ENCODE results near the gene RASGRP4. TPM values are rescaled to one million over a fixed set of nuclear protein-coding genes. Genes with fewer than 3 reads are reported as not detected.
"Not testable (repeated sequence)": the region's sequence is repeated elsewhere in the genome, so short reads cannot be mapped to it uniquely, and the experiment has no call there.

RASGRP4 gene
- total RNA-seq, 1 donor from 2014 or later, result 8.1 TPM

GRCh38 chr19:38417544-38418506 is 8.2 kb downstream of the RASGRP4 start:
- Mint-ChIP-seq H3K4me1 (ENCODE audit: unreplicated experiment) (peaks cover 14% of the 10 kb centered on the region), H3K9me3 (ENCODE audit: unreplicated experiment) (no peaks in the 10 kb centered on the region), H3K36me3 (ENCODE audit: low read depth, unreplicated experiment) (peaks cover 4% of the 10 kb centered on the region), H3K27ac (ENCODE audit: unreplicated experiment) (no peak overlapping the region), H3K4me3 (ENCODE audit: unreplicated experiment) (peak overlapping the region; percentile 82), H3K27me3 (ENCODE audit: unreplicated experiment) (peaks cover 9% of the 10 kb centered on the region)
- peak; percentile 52 for DNase-seq (ENCODE audit: low spot score)
- TF ChIP-seq CTCF (IDR thresholded peaks at IDR 0.05; ENCODE audit: unreplicated experiment), result no peak

- TF ChIP-seq CTCF (IDR thresholded peaks at IDR 0.05; ENCODE audit: unreplicated experiment), result no peak
- peaks cover 8% of the 10 kb centered on the region for H3K36me3 Mint-ChIP-seq (ENCODE audit: low read depth, unreplicated experiment)
- H3K27ac Mint-ChIP-seq (ENCODE audit: unreplicated experiment), result no peak overlapping the region
- no peaks in the 10 kb centered on the region for H3K9me3 Mint-ChIP-seq (ENCODE audit: unreplicated experiment)
- peaks cover 12% of the 10 kb centered on the region for H3K4me1 Mint-ChIP-seq (ENCODE audit: unreplicated experiment)
- H3K27me3 Mint-ChIP-seq (ENCODE audit: unreplicated experiment), result peaks cover 9% of the 10 kb centered on the region
- H3K4me3 Mint-ChIP-seq (ENCODE audit: unreplicated experiment), result peak overlapping the region; percentile 82
- no peak for DNase-seq (ENCODE audit: low spot score)
These were observed 8.9 kb downstream of the RASGRP4 start for GRCh38 chr19:38417146-38417543.

- H3K27me3 Mint-ChIP-seq (ENCODE audit: unreplicated experiment), result peaks cover 5% of the 10 kb centered on the region
- H3K4me3 Mint-ChIP-seq (ENCODE audit: unreplicated experiment), result no peak overlapping the region
- DNase-seq (ENCODE audit: low spot score), result no peak
- H3K36me3 Mint-ChIP-seq (ENCODE audit: low read depth, unreplicated experiment), result peaks cover 11% of the 10 kb centered on the region
- H3K9me3 Mint-ChIP-seq (ENCODE audit: unreplicated experiment), result no peaks in the 10 kb centered on the region
- peaks cover 12% of the 10 kb centered on the region for H3K4me1 Mint-ChIP-seq (ENCODE audit: unreplicated experiment)
- H3K27ac Mint-ChIP-seq (ENCODE audit: unreplicated experiment), result no peak overlapping the region
- no peak for TF ChIP-seq CTCF (IDR thresholded peaks at IDR 0.05; ENCODE audit: unreplicated experiment)
These were observed 12.6 kb downstream of the RASGRP4 start for GRCh38 chr19:38413416-38413815.

GRCh38 chr19:38412961-38413360 is 13.1 kb downstream of the RASGRP4 start:
- no peak for DNase-seq (ENCODE audit: low spot score)
- no peaks in the 10 kb centered on the region for H3K9me3 Mint-ChIP-seq (ENCODE audit: unreplicated experiment)
- H3K27ac Mint-ChIP-seq (ENCODE audit: unreplicated experiment), result no peak overlapping the region
- TF ChIP-seq CTCF (IDR thresholded peaks at IDR 0.05; ENCODE audit: unreplicated experiment), result no peak
- peaks cover 5% of the 10 kb centered on the region for H3K27me3 Mint-ChIP-seq (ENCODE audit: unreplicated experiment)
- peaks cover 11% of the 10 kb centered on the region for H3K36me3 Mint-ChIP-seq (ENCODE audit: low read depth, unreplicated experiment)
- H3K4me3 Mint-ChIP-seq (ENCODE audit: unreplicated experiment), result no peak overlapping the region
- H3K4me1 Mint-ChIP-seq (ENCODE audit: unreplicated experiment), result peaks cover 10% of the 10 kb centered on the region

- no peak for DNase-seq (ENCODE audit: low spot score)
- TF ChIP-seq CTCF (IDR thresholded peaks at IDR 0.05; ENCODE audit: unreplicated experiment), result no peak
- H3K36me3 Mint-ChIP-seq (ENCODE audit: low read depth, unreplicated experiment), result peaks cover 11% of the 10 kb centered on the region
- H3K27me3 Mint-ChIP-seq (ENCODE audit: unreplicated experiment), result peaks cover 5% of the 10 kb centered on the region
- H3K4me1 Mint-ChIP-seq (ENCODE audit: unreplicated experiment), result peaks cover 6% of the 10 kb centered on the region
- no peaks in the 10 kb centered on the region for H3K9me3 Mint-ChIP-seq (ENCODE audit: unreplicated experiment)
- H3K27ac Mint-ChIP-seq (ENCODE audit: unreplicated experiment), result no peak overlapping the region
- H3K4me3 Mint-ChIP-seq (ENCODE audit: unreplicated experiment), result peak overlapping the region; percentile 10
These were observed 13.5 kb downstream of the RASGRP4 start for GRCh38 chr19:38412491-38412890.

GRCh38 chr19:38411898-38412297 is 14.1 kb downstream of the RASGRP4 start:
- H3K9me3 Mint-ChIP-seq (ENCODE audit: unreplicated experiment); H3K4me3 Mint-ChIP-seq (ENCODE audit: unreplicated experiment); H3K36me3 Mint-ChIP-seq (ENCODE audit: low read depth, unreplicated experiment); DNase-seq (ENCODE audit: low spot score); H3K27ac Mint-ChIP-seq (ENCODE audit: unreplicated experiment); H3K4me1 Mint-ChIP-seq (ENCODE audit: unreplicated experiment); H3K27me3 Mint-ChIP-seq (ENCODE audit: unreplicated experiment): not testable (repeated sequence)
